Smooth muscle cell (in vitro differentiated cells): Measurements from ENCODE around the gene DHRS1. TPM values are rescaled to one million over a fixed set of nuclear protein-coding genes. Genes with fewer than 3 reads are reported as not detected.

Experiments
- DNase-seq: peaks from one replicate; lab custom pipeline; 2025; ENCODE audit not compliant: unreplicated experiment; lab: John Stamatoyannopoulos, UW
- H2AFZ ChIP-seq: fragments of 200-600 bp; sonication (generic); 2 replicates; pipeline ENCODE4 v1.6.0; 2016; ENCODE audit warnings: antibody characterized with exemption, low read depth, mild to moderate bottlenecking
- H3F3A ChIP-seq: fragments of 200-600 bp; sonication (generic); 2 replicates; pipeline ENCODE4 v1.6.0; 2017; ENCODE audit warnings: antibody characterized with exemption, low read depth
- H3K27ac ChIP-seq: fragments of 200-600 bp; sonication (generic); 2 replicates; pipeline ENCODE4 v1.5.1; 2016; ENCODE audit warnings: low read depth, mild to moderate bottlenecking
- H3K27me3 ChIP-seq: fragments of 200-600 bp; sonication (generic); 2 replicates; pipeline ENCODE4 v1.6.1; 2016; ENCODE audit warnings: low read depth, mild to moderate bottlenecking
- H3K36me3 ChIP-seq: fragments of 200-600 bp; sonication (generic); 2 replicates; pipeline ENCODE4 v1.5.1; 2016; ENCODE audit warnings: low read depth
- H3K4me1 ChIP-seq: fragments of 200-600 bp; sonication (generic); 2 replicates; pipeline ENCODE4 v1.5.1; 2016; ENCODE audit warnings: low read depth
- H3K4me2 ChIP-seq: fragments of 200-600 bp; sonication (generic); 2 replicates; pipeline ENCODE4 v1.6.0; 2016; ENCODE audit warnings: mild to moderate bottlenecking
- H3K4me3 ChIP-seq: fragments of 200-600 bp; sonication (generic); 2 replicates; pipeline ENCODE4 v1.5.1; 2016; ENCODE audit warnings: mild to moderate bottlenecking
- H3K79me2 ChIP-seq: fragments of 200-600 bp; sonication (generic); 2 replicates; pipeline ENCODE4 v1.6.0; 2016; ENCODE audit warnings: low read depth, mild to moderate bottlenecking
- H3K9ac ChIP-seq: fragments of 200-600 bp; sonication (generic); 2 replicates; pipeline ENCODE4 v1.6.0; 2016; ENCODE audit warnings: low read depth
- H3K9me3 ChIP-seq: fragments of 200-600 bp; sonication (generic); replicated peaks from 2 replicates; pipeline ENCODE4 v1.5.1; 2016; ENCODE audit warnings: low read depth
- H4K20me1 ChIP-seq: fragments of 200-600 bp; sonication (generic); 2 replicates; pipeline ENCODE4 v1.6.0; 2016; ENCODE audit warnings: low read depth
- CTCF ChIP-seq: fragments of 200-600 bp; sonication (generic); IDR thresholded peaks from 2 replicates; pipeline ENCODE4 v1.5.1; 2017; ENCODE audit warnings: borderline replicate concordance, mild to moderate bottlenecking, antibody characterized with exemption; ENCODE audit not compliant: insufficient read depth, poor library complexity, severe bottlenecking
- WGBS: methylation state at CpG from one replicate; pipeline ENCODE4 v1.1.7; 2016; ENCODE audit warnings: low lambda C conversion rate; 5-methylcytosine and 5-hydroxymethylcytosine counted together
- polyA plus RNA-seq: library from polyadenylated mRNA; unstranded; fragments of >200 nt; fragmentation: Nextera tagmentation; extraction: Ambion mirVana; gene quantifications from 2 replicates; pipeline ENCODE4 v1.2.1, GENCODE V29; 2016
- total RNA-seq: library from RNA; depleted of rRNA; stranded (reverse); fragments of >200 nt; gene quantifications from 2 replicates; pipeline ENCODE4 v1.2.3, GENCODE V29; 2014

The DHRS1 gene
- total and polyA plus RNA-seq, 2 experiments from 2014 or later, result 22.5 to 25.2 TPM

- Histone ChIP-seq H3F3A (no peaks in the 10 kb centered on the region), H3K4me1 (no peaks in the 10 kb centered on the region), H3K4me2 (no peak within 1 kb of the TSS), H3K36me3 (no peaks in the 10 kb centered on the region), H3K27ac (peak within 1 kb of the TSS; percentile 63), H3K4me3 (no peak within 1 kb of the TSS), H3K9me3 (no peaks in the 10 kb centered on the region), H4K20me1 (no peaks in the 10 kb centered on the region), H3K27me3 (no peaks in the 10 kb centered on the region), H3K79me2 (no peaks in the 10 kb centered on the region), H3K9ac (no peak within 1 kb of the TSS), H2AFZ (no peak within 1 kb of the TSS)
- TF ChIP-seq CTCF, result no peak
- DNase-seq, result no peak
- 71% methylated on average over 14 of the region's 14 CpGs for WGBS
Observed at GRCh38 chr14:24262821-24263733, 36.5 kb downstream of the DHRS1 start, which contains the start of gene TGM1. TGM1 (minus strand) TSS chr14:24263177; CDS start chr14:24262352, 825 bp downstream.

- H3F3A ChIP-seq, result no peaks in the 10 kb centered on the region
- H3K79me2 ChIP-seq, result no peaks in the 10 kb centered on the region
- no peak overlapping the region for H3K9ac ChIP-seq
- H4K20me1 ChIP-seq, result no peaks in the 10 kb centered on the region
- H3K36me3 ChIP-seq, result no peaks in the 10 kb centered on the region
- no peaks in the 10 kb centered on the region for H3K9me3 ChIP-seq
- no peak for TF ChIP-seq CTCF
- no peak overlapping the region for H2AFZ ChIP-seq
- H3K4me2 ChIP-seq, result no peak overlapping the region
- no peaks in the 10 kb centered on the region for H3K27me3 ChIP-seq
- DNase-seq, result no peak
- H3K27ac ChIP-seq, result no peak overlapping the region
- WGBS, result 94% methylated on average over 19 of the region's 19 CpGs
- no peaks in the 10 kb centered on the region for H3K4me1 ChIP-seq
- H3K4me3 ChIP-seq, result no peak overlapping the region
Observed at GRCh38 chr14:24261969-24262327, 37.6 kb downstream of the DHRS1 start.

GRCh38 chr14:24261256-24261968 is 38.2 kb downstream of the DHRS1 start:
- H3K4me3 ChIP-seq, result no peak overlapping the region
- 94% methylated on average over 20 of the region's 20 CpGs for WGBS
- no peaks in the 10 kb centered on the region for H3K27me3 ChIP-seq
- TF ChIP-seq CTCF, result no peak
- no peak overlapping the region for H3K9ac ChIP-seq
- H3K4me2 ChIP-seq, result no peak overlapping the region
- H3K36me3 ChIP-seq, result no peaks in the 10 kb centered on the region
- DNase-seq, result no peak
- no peak overlapping the region for H3K27ac ChIP-seq
- no peaks in the 10 kb centered on the region for H3K4me1 ChIP-seq
- H3K79me2 ChIP-seq, result no peaks in the 10 kb centered on the region
- H2AFZ ChIP-seq, result no peak overlapping the region
- no peaks in the 10 kb centered on the region for H3K9me3 ChIP-seq
- H3F3A ChIP-seq, result no peaks in the 10 kb centered on the region
- no peaks in the 10 kb centered on the region for H4K20me1 ChIP-seq
